Keratinocyte (primary cell): ENCODE results near the gene CCM2. TPM values are rescaled to one million over a fixed set of nuclear protein-coding genes. Genes with fewer than 3 reads are reported as not detected.

Experiments
- DNase-seq: peaks from one replicate; pipeline ENCODE4 v3.0.0-alpha.2; 2011; ENCODE audit warnings: low read depth, missing footprints, low spot score
- FAIRE-seq: peaks from 2 replicates; lab custom pipeline; 2011; peaks lifted over from hg19 to GRCh38; lab: Jason Lieb, UNC
- H2AFZ ChIP-seq: 2 replicates; pipeline ENCODE4 v1.6.0; 2012; ENCODE audit warnings: low read length, control low read depth, inconsistent platforms; ENCODE audit not compliant: control insufficient read depth
- H3K27ac ChIP-seq: 2 replicates; pipeline ENCODE4 v1.5.1; 2011; ENCODE audit warnings: low read length; ENCODE audit not compliant: control insufficient read depth, insufficient read depth
- H3K27me3 ChIP-seq: 3 replicates; pipeline ENCODE4 v1.6.0; 2011; ENCODE audit warnings: low read length; ENCODE audit not compliant: control insufficient read depth, insufficient read depth; ENCODE audit errors: extremely low read depth
- H3K36me3 ChIP-seq, 2 experiments: 2 replicates in 1 of 2; 3 replicates in 1 of 2; pipeline ENCODE4 v1.5.1; 2011; ENCODE audit warnings: low read length in 2 of 2, mild to moderate bottlenecking in 1 of 2; ENCODE audit not compliant: control insufficient read depth in 2 of 2, insufficient read depth in 2 of 2; ENCODE audit errors: extremely low read depth in 1 of 2
- H3K4me1 ChIP-seq: 3 replicates; pipeline ENCODE4 v1.5.1; 2011; ENCODE audit warnings: low read length; ENCODE audit not compliant: control insufficient read depth, insufficient read depth; ENCODE audit errors: extremely low read depth
- H3K4me2 ChIP-seq: 3 replicates; pipeline ENCODE4 v1.6.0; 2011; ENCODE audit warnings: low read depth, low read length; ENCODE audit not compliant: control insufficient read depth, insufficient read depth; ENCODE audit errors: extremely low read depth
- H3K4me3 ChIP-seq, 3 experiments: fragments of 200-600 bp in 1 of 3; sonication (generic) in 1 of 3; 2 replicates in 2 of 3; 3 replicates in 1 of 3; pipeline ENCODE4 v1.5.1; 2011 to 2016; ENCODE audit warnings: low read length in 3 of 3, mild to moderate bottlenecking in 3 of 3, control low read depth in 2 of 3, inconsistent platforms in 1 of 3, low read depth in 1 of 3, mixed read lengths in 1 of 3, mixed run types in 1 of 3, moderate library complexity in 1 of 3; ENCODE audit not compliant: control insufficient read depth in 2 of 3, insufficient read depth in 2 of 3; ENCODE audit errors: extremely low read depth in 1 of 3
- H3K79me2 ChIP-seq: 2 replicates; pipeline ENCODE4 v1.6.0; 2012; ENCODE audit warnings: low read length; ENCODE audit not compliant: control insufficient read depth, insufficient read depth
- H3K9ac ChIP-seq: 3 replicates; pipeline ENCODE4 v1.6.0; 2011; ENCODE audit warnings: low read length; ENCODE audit not compliant: control insufficient read depth, insufficient read depth; ENCODE audit errors: extremely low read depth
- H3K9me1 ChIP-seq: 3 replicates; pipeline ENCODE4 v1.6.0; 2011; ENCODE audit warnings: low read length; ENCODE audit not compliant: control insufficient read depth, insufficient read depth; ENCODE audit errors: extremely low read depth
- H3K9me3 ChIP-seq: 2 replicates; pipeline ENCODE4 v1.5.1; 2012; ENCODE audit warnings: low read depth, low read length; ENCODE audit not compliant: control insufficient read depth
- H4K20me1 ChIP-seq: 3 replicates; pipeline ENCODE4 v1.6.0; 2011; ENCODE audit warnings: low read length; ENCODE audit not compliant: control insufficient read depth, insufficient read depth; ENCODE audit errors: extremely low read depth
- CTCF ChIP-seq, 3 experiments: IDR thresholded peaks in 1 of 3; conservative IDR thresholded peaks in 1 of 3; optimal IDR thresholded peaks in 1 of 3; 2 replicates in 2 of 3; 3 replicates in 1 of 3; pipeline versions ENCODE3 to v1.5.1; 2011; ENCODE audit warnings: low read length in 3 of 3, mild to moderate bottlenecking in 3 of 3, moderate library complexity in 2 of 3, control low read depth in 1 of 3, inconsistent platforms in 1 of 3; ENCODE audit not compliant: insufficient read depth in 2 of 3; ENCODE audit errors: extremely low read depth in 1 of 3
- EZH2 ChIP-seq: IDR thresholded peaks from one replicate; pipeline ENCODE4 v1.6.1; 2012; ENCODE audit warnings: inconsistent platforms, mild to moderate bottlenecking, low read length, moderate library complexity
- dilution Hi-C: fragments of 300-500 bp; cut with MboI; formaldehyde crosslinking; loops from one replicate; pipeline ENCODE4 v1.7.0; 2020; ENCODE audit warnings: low sequenced_read_pairs; ENCODE audit not compliant: extremely low pct_ligation_motif_present
- polyA plus RNA-seq, 5 experiments: library from polyadenylated mRNA; depleted of rRNA in 3 of 5; stranded (reverse) in 3 of 5; stranded (forward) in 1 of 5; unstranded in 1 of 5; fragments of >200 nt; gene quantifications; 1 replicate in 1 of 5; 2 replicates in 3 of 5; 3 replicates in 1 of 5; pipeline versions ENCODE4 v1.2.1 to v1.2.3, GENCODE V29; 2011 to 2012; ENCODE audit warnings: missing spikeins in 2 of 5, low read depth in 1 of 5, low replicate concordance in 1 of 5

The CCM2 gene
- polyA plus RNA-seq, 1 donor (not counting 4 experiments of a cell fraction or from before 2014, with no cell fraction given): 44.8 TPM

- Histone ChIP-seq H3K36me3 (no peaks in the 10 kb centered on the region), H2AFZ (no peak overlapping the region), H3K9ac (no peak overlapping the region), H3K4me1 (peaks cover 12% of the 10 kb centered on the region), H3K27ac (no peak overlapping the region), H3K9me1 (no peaks in the 10 kb centered on the region), H3K27me3 (no peaks in the 10 kb centered on the region), H4K20me1 (peaks cover 3% of the 10 kb centered on the region), H3K4me3 (no peak overlapping the region), H3K9me3 (no peaks in the 10 kb centered on the region), H3K4me2 (no peak overlapping the region), H3K79me2 (no peaks in the 10 kb centered on the region)
- dilution Hi-C loops: no loop called here
- no peak for TF ChIP-seq EZH2
- TF ChIP-seq CTCF (optimal IDR thresholded peaks at IDR 0.05 in 1 of 3, IDR thresholded peaks at IDR 0.05 in 1 of 3, conservative IDR thresholded peaks at IDR 0.05 in 1 of 3; ENCODE audit: extremely low read depth in 1 of 3, insufficient read depth in 2 of 3, low read length in 3 of 3): no peak
- no peak for DNase-seq
- FAIRE-seq: no peak
These were observed 88.2 kb downstream of the CCM2 start for GRCh38 chr7:45088146-45088701.

GRCh38 chr7:45088821-45089340 is 88.9 kb downstream of the CCM2 start, which contains the start of gene NACAD:
Gene NACAD, minus strand, starts transcription at chr7:45088969. Its CDS starts 75 bp downstream, at chr7:45088894.
- H3K27me3 ChIP-seq: no peaks in the 10 kb centered on the region
- TF ChIP-seq CTCF (optimal IDR thresholded peaks at IDR 0.05 in 1 of 3, IDR thresholded peaks at IDR 0.05 in 1 of 3, conservative IDR thresholded peaks at IDR 0.05 in 1 of 3; ENCODE audit: extremely low read depth in 1 of 3, insufficient read depth in 2 of 3, low read length in 3 of 3) (no peak), EZH2 (no peak)
- H3K4me1 ChIP-seq: peaks cover 12% of the 10 kb centered on the region
- dilution Hi-C loops: no loop called here
- H4K20me1 ChIP-seq: peaks cover 3% of the 10 kb centered on the region
- H3K9me3 ChIP-seq: no peaks in the 10 kb centered on the region
- H3K9ac ChIP-seq: no peak within 1 kb of the TSS
- H2AFZ ChIP-seq: peak within 1 kb of the TSS; percentile 62
- H3K4me2 ChIP-seq: peak within 1 kb of the TSS; percentile 64
- FAIRE-seq: no peak
- peak within 1 kb of the TSS; percentile 30 to 61 (median 56) for H3K4me3 ChIP-seq
- no peaks in the 10 kb centered on the region for H3K9me1 ChIP-seq
- H3K27ac ChIP-seq: no peak within 1 kb of the TSS
- H3K36me3 ChIP-seq: no peaks in the 10 kb centered on the region
- H3K79me2 ChIP-seq: no peaks in the 10 kb centered on the region
- no peak for DNase-seq
